ENCODE data around the gene OR3A3.

DNA sequence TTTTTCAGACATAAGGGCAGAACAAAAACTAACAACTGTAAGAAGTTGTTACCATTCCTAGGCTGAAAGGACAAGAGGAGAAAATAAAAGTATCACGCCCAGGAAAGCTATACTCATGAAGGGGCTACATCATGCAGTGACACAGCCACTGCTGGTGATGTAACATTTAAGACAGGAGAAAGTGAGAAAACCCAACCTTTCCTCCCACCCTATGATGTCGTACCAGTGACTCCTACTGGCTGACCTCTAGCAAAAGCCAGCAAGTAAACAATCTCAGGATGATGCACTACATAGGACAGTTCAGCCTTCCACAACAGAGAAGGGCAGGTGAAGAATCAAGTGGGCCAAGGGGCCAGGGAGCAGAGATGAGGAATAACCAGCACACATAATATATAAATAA lies 36.5 kb downstream of the OR3A3 start:
- TF ChIP-seq, protein P1, sequence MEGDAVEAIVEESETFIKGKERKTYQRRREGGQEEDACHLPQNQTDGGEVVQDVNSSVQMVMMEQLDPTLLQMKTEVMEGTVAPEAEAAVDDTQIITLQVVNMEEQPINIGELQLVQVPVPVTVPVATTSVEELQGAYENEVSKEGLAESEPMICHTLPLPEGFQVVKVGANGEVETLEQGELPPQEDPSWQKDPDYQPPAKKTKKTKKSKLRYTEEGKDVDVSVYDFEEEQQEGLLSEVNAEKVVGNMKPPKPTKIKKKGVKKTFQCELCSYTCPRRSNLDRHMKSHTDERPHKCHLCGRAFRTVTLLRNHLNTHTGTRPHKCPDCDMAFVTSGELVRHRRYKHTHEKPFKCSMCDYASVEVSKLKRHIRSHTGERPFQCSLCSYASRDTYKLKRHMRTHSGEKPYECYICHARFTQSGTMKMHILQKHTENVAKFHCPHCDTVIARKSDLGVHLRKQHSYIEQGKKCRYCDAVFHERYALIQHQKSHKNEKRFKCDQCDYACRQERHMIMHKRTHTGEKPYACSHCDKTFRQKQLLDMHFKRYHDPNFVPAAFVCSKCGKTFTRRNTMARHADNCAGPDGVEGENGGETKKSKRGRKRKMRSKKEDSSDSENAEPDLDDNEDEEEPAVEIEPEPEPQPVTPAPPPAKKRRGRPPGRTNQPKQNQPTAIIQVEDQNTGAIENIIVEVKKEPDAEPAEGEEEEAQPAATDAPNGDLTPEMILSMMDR (IDR thresholded peaks at IDR 0.05) = peak in 1 of 4 donors; percentile 8
- TF ChIP-seq POLR2A (IDR thresholded peaks at IDR 0.05) = no peak
